ENCODE data around the gene PODN.

- TF ChIP-seq, protein P1, sequence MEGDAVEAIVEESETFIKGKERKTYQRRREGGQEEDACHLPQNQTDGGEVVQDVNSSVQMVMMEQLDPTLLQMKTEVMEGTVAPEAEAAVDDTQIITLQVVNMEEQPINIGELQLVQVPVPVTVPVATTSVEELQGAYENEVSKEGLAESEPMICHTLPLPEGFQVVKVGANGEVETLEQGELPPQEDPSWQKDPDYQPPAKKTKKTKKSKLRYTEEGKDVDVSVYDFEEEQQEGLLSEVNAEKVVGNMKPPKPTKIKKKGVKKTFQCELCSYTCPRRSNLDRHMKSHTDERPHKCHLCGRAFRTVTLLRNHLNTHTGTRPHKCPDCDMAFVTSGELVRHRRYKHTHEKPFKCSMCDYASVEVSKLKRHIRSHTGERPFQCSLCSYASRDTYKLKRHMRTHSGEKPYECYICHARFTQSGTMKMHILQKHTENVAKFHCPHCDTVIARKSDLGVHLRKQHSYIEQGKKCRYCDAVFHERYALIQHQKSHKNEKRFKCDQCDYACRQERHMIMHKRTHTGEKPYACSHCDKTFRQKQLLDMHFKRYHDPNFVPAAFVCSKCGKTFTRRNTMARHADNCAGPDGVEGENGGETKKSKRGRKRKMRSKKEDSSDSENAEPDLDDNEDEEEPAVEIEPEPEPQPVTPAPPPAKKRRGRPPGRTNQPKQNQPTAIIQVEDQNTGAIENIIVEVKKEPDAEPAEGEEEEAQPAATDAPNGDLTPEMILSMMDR (IDR thresholded peaks at IDR 0.05; ENCODE audit: insufficient read depth, low read length): no peak
- TF ChIP-seq GABPA (IDR thresholded peaks at IDR 0.05; ENCODE audit: low read depth) (no peak), POLR2AphosphoS5 (IDR thresholded peaks at IDR 0.05; ENCODE audit: low read depth) (no peak)
- TF ChIP-seq, protein P2, sequence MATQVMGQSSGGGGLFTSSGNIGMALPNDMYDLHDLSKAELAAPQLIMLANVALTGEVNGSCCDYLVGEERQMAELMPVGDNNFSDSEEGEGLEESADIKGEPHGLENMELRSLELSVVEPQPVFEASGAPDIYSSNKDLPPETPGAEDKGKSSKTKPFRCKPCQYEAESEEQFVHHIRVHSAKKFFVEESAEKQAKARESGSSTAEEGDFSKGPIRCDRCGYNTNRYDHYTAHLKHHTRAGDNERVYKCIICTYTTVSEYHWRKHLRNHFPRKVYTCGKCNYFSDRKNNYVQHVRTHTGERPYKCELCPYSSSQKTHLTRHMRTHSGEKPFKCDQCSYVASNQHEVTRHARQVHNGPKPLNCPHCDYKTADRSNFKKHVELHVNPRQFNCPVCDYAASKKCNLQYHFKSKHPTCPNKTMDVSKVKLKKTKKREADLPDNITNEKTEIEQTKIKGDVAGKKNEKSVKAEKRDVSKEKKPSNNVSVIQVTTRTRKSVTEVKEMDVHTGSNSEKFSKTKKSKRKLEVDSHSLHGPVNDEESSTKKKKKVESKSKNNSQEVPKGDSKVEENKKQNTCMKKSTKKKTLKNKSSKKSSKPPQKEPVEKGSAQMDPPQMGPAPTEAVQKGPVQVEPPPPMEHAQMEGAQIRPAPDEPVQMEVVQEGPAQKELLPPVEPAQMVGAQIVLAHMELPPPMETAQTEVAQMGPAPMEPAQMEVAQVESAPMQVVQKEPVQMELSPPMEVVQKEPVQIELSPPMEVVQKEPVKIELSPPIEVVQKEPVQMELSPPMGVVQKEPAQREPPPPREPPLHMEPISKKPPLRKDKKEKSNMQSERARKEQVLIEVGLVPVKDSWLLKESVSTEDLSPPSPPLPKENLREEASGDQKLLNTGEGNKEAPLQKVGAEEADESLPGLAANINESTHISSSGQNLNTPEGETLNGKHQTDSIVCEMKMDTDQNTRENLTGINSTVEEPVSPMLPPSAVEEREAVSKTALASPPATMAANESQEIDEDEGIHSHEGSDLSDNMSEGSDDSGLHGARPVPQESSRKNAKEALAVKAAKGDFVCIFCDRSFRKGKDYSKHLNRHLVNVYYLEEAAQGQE (IDR thresholded peaks at IDR 0.05; ENCODE audit: insufficient replicate concordance, low read depth): no peak
These were observed 66.4 kb downstream of the PODN start for GRCh38 chr1:53128401-53128800.

Data from HL-60 (cell line).